ENCODE results near the gene AFG1L.
A peak's percentile ranks its signal among the peaks of the same experiment; 100 is the strongest.
"Not testable (repeated sequence)": the region's sequence is repeated elsewhere in the genome, so short reads cannot be mapped to it uniquely, and the experiment has no call there.

Gene AFG1L

GRCh38 chr6:108560463-108561308 lies 265.8 kb downstream of the AFG1L start, which contains the start of gene FOXO3:
TSS of gene FOXO3 (plus strand) at chr6:108560917. CDS start at chr6:108561209, 292 bp downstream.
- peak; percentile 36 to 48 for DNase-seq

DNA sequence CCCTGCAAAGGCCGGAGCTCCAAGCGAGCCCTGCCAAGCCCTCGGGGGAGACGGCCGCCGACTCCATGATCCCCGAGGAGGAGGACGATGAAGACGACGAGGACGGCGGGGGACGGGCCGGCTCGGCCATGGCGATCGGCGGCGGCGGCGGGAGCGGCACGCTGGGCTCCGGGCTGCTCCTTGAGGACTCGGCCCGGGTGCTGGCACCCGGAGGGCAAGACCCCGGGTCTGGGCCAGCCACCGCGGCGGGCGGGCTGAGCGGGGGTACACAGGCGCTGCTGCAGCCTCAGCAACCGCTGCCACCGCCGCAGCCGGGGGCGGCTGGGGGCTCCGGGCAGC lies 266.4 kb downstream of the AFG1L start:
- DNase-seq: not testable (repeated sequence)

- no peak for DNase-seq
Measured at GRCh38 chr6:108561742-108562502, 267.1 kb downstream of the AFG1L start.

GRCh38 chr6:108562503-108562993 lies 267.7 kb downstream of the AFG1L start:
- DNase-seq: no peak

- no peak for DNase-seq
Measured at GRCh38 chr6:108563292-108563691, 268.4 kb downstream of the AFG1L start.

- DNase-seq: no peak
Measured at GRCh38 chr6:108564178-108564577, 269.3 kb downstream of the AFG1L start.

DNA sequence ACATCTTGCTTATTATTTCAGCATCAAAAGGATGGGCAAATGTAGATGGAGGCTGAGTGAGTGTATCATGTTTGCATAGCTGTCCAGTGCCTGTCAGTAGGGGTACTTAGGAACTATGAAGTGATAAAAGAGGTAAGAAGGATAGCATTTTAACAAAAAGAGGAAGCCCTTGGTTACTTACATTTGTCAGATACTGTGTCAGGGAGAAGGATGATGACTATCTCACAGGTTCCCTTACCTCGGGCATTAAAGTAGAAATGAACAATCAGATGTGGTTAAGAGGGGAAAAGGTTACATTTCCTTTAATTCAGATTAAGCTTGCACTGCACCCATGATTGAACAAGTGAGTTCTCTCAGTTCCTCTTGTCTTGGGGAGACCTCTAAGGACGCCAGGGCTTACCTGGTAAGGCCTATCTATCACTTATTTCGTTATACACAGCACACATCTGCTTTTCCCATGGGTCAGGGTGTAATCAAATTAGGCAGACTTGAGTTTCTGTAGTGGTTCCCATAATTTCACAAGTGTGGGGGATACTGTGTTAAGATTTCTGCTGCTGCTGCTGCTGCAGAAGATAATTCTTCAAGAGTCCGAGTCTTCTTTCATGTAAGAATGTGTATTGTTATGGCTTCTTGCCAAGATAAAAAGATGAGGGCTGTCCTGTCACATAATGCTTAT lies 270.4 kb downstream of the AFG1L start:
- no peak for DNase-seq

- DNase-seq: no peak
Measured at GRCh38 chr6:108565893-108566292, 271.0 kb downstream of the AFG1L start.

DNA sequence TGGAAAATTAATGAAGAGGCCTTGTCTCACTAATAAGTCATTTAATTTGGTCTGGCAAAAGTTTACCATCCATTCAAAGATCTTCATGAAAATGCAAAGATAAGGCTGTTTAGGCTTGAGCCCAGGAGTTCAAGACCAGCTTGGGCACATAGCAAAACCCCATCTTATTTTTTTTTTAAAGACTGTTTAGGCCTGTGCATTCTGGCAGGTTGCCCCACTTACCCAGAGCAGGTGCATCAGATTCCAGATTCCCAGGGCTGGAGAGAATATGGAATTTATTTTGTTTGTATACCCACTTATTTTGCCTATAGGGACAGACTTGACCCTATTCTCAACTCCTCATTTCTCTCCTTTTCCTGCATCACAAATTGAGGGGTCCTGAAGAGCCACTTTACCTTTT lies 271.6 kb downstream of the AFG1L start:
- no peak for DNase-seq

DNA sequence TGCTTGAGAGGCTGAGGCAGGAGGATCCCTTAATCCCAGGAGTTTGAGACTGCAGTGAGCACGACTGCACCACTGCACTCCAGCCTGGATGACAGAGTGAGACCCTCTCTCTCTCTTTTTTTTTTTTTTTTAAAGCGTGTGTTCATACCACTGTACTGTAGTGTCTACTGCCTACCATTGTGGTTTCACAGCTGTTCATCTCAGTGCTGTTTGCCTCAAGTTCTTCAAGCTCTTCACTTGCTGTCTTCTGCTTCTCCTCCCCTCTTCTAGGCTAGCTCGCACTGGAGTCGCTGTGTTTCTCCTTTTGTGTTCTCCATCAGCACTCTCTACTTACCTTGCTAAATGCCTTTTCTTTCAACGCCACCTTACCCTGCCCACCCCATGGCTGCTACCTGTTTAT lies 273.2 kb downstream of the AFG1L start:
- DNase-seq: no peak

GRCh38 chr6:108568551-108569305 lies 273.9 kb downstream of the AFG1L start:
- no peak for DNase-seq

GRCh38 chr6:108570517-108570916 lies 275.7 kb downstream of the AFG1L start:
- no peak for DNase-seq

DNA sequence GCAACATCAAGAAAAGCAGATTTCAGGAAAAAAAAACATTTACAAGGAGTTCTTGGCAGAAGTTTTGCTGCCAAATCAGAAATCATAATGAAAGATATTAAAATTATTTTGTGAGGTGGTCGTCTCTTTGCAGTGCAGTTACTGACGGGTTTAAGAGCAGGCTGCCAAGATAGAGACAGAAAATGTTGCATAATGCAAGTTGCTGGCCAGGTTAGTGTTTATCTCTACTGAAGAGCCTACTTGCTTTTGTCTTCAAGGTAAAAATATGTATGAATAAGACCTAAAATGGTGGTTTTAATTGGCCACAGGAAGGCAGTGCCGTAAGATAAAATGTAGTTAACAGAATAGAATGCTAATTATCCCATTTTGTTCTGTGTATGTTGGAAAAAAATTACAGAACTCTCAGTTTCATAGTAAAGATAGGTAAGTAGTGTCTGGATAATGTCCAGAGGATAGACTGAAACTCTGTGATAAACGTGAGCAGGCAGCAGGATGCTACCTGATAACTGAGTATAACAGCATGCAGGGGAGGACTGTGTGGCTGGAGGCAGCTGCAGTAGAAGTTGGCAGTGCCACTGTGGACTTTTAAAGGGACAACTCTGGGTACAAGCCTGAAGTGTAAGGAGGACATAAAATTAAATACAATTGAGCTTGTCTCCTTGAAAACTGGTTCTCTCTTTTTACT lies 279.7 kb downstream of the AFG1L start:
- no peak for DNase-seq

Data from stimulated activated CD4-positive, alpha-beta T cell treated with anti-CD3 and anti-CD28 coated beads, Interleukin-2, amount 100 ng/mL, for 48 hours (primary cell).